Epithelial cell of proximal tubule (primary cell): ENCODE measurements around the gene MCFD2. TPM values are rescaled to one million over a fixed set of nuclear protein-coding genes. Genes with fewer than 3 reads are reported as not detected.

Source experiments
- DNase-seq: peaks from one replicate; pipeline ENCODE4 v3.0.0-alpha.2; 2011; ENCODE audit warnings: low read depth
- H3K4me3 ChIP-seq: 2 replicates; pipeline ENCODE4 v1.5.1; 2011; ENCODE audit warnings: low read depth, mild to moderate bottlenecking, low read length
- CTCF ChIP-seq: conservative IDR thresholded peaks from 2 replicates; pipeline ENCODE4 v1.5.1; 2012; ENCODE audit warnings: low read depth, mild to moderate bottlenecking, low read length
- total RNA-seq: library from RNA; depleted of rRNA; stranded (reverse); fragments of >200 nt; gene quantifications from 2 replicates; pipeline ENCODE4 v1.2.3, GENCODE V29; 2015

MCFD2 gene
- total RNA-seq, 1 donor from 2014 or later: 36.3 TPM

- no peak for TF ChIP-seq CTCF
- H3K4me3 ChIP-seq: no peak overlapping the region
Observed at GRCh38 chr2:46902465-46902864, 13.1 kb downstream of the MCFD2 start.

DNA sequence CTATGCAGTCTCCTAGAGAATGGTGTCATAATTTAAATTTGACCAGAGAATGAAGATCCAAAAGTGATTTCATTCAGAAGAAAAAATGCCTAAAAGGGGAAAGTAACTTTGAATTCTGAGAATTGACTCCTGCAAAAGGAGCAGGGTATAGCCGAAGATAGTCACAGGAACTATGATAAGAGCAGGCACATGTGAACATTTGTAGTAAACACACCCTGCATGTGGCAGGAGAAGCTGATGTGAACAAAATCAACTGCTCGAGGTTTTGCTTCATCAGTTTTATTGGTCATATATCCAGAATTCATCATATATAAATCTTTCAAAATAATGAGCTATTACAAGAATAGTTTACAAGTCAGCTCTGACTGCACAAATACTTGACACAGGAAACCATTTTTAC is 14.0 kb downstream of the MCFD2 start:
- TF ChIP-seq CTCF: no peak
- DNase-seq: no peak
- no peak overlapping the region for H3K4me3 ChIP-seq

More at GRCh38 chr2:46902465-46902864, 13.1 kb downstream of the MCFD2 start:
- DNase-seq: no peak

GRCh38 chr2:46900381-46900780 is 15.2 kb downstream of the MCFD2 start:
- TF ChIP-seq CTCF: no peak
- H3K4me3 ChIP-seq: no peak overlapping the region

GRCh38 chr2:46899053-46899452 is 16.6 kb downstream of the MCFD2 start:
- DNase-seq: no peak
- TF ChIP-seq CTCF: no peak
- no peak overlapping the region for H3K4me3 ChIP-seq

More at GRCh38 chr2:46900381-46900780, 15.2 kb downstream of the MCFD2 start:
- no peak for DNase-seq

DNA sequence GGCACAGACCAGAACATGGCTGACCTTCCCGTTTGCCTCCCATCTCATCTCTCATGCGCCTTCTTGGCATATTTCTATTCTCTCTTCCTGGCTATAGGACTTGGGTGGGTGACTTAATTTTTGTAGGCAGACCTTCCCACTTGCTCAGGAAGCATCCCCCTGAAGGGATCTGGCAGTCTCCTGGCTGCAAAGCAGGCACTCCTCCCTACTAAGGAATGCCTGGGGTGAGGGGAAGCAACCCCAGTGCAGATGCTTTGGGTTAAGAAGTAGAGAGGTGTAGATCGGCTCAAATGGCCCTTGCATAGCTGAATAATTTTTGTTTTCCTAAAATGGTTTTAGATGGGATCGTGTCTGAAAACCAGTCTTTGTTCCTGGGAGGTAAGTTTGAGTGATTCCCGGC is 17.6 kb downstream of the MCFD2 start:
- no peak overlapping the region for H3K4me3 ChIP-seq
- TF ChIP-seq CTCF: no peak
- DNase-seq: no peak

DNA sequence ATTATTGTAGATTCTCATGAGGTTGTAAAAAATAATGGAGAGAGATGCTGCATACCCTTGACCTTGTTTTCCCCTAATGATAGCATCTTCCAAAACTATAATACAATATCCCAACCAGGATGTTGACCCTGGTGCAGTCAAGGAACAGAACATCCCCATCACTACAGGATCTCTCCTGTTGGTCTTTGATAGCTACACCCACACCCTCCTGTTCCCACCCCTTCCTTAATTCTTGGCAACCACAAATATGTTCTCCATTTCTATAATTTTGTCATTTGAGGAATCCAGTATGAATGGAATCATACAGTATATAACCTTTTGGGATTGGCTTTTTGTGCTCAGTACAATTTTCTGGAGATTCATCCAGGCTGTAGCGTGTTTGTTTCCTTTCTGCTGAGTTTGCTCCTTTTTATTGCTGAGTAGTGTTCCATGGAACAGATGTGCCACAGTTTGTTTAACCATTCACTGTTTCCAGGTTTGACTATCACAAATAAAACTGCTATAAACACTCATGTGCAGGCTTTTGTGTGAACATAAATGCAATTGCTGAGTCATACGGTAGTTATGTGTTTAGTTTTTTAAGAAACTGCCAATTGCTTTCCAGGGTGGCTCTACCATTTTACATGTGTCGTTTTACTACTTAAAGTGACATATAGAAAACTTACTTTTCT is 22.2 kb downstream of the MCFD2 start:
- no peak for DNase-seq
- TF ChIP-seq CTCF: no peak
- no peak overlapping the region for H3K4me3 ChIP-seq

GRCh38 chr2:46891956-46892553 is 23.6 kb downstream of the MCFD2 start:
- no peak overlapping the region for H3K4me3 ChIP-seq
- TF ChIP-seq CTCF: no peak
- DNase-seq: no peak
